ENCODE results near the gene EPB41L3.

Gene EPB41L3

DNA sequence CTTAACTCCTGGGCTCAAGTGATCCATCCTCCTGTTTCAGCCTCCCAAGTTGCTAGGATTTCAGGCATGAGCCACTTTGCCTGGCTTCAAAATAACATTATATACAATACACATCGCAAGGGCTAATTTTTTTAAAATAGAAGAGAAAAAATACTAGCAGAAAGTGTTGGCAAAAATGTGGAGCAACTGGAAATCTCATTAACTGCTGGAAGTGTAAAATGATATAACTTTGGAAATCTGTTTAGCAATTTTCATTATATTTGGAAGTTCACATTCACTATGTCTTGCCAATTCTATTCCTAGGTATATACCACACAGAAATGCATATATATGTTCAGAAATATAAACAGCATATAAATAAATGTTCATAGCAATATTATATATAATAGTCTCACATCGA, 193.2 kb downstream of the EPB41L3 start:
- H3K4me1 ChIP-seq (ENCODE audit: control insufficient read depth in 1 of 2, insufficient read depth in 2 of 2, low read length in 2 of 2) = no peaks in the 10 kb centered on the region
- no peak overlapping the region for H3K9ac ChIP-seq (ENCODE audit: low read depth in 1 of 2, low read length in 2 of 2)
- no peaks in the 10 kb centered on the region for H3K27me3 ChIP-seq (ENCODE audit: control insufficient read depth in 1 of 2, insufficient read depth in 2 of 2, low read length in 2 of 2)
- no peak overlapping the region for H3K27ac ChIP-seq (ENCODE audit: low read depth, low read length)
- no peaks in the 10 kb centered on the region for H3K9me3 ChIP-seq (ENCODE audit: control insufficient read depth in 1 of 2, low read length in 2 of 2)
- H3K36me3 ChIP-seq (ENCODE audit: control insufficient read depth in 1 of 2, insufficient read depth in 2 of 2, low read length in 2 of 2) = no peaks in the 10 kb centered on the region
- H3K4me3 ChIP-seq (ENCODE audit: low read depth in 1 of 2, low read length in 2 of 2) = no peak overlapping the region

All from duodenal mucosa (tissue), 2 donors.